GM10266 (cell line): Measurements from ENCODE around the gene PLEK.
A peak's percentile ranks its signal among the peaks of the same experiment; 100 is the strongest.

Experiments
- DNase-seq: peaks from one replicate; pipeline ENCODE4 v3.0.0; 2012; ENCODE audit errors: extremely low spot score
- CTCF ChIP-seq: IDR thresholded peaks from 2 replicates; pipeline ENCODE4 v1.5.1; 2012; ENCODE audit warnings: mild to moderate bottlenecking, low read depth; ENCODE audit not compliant: control insufficient read depth, insufficient read depth; ENCODE audit errors: missing control alignments

Gene PLEK

DNA sequence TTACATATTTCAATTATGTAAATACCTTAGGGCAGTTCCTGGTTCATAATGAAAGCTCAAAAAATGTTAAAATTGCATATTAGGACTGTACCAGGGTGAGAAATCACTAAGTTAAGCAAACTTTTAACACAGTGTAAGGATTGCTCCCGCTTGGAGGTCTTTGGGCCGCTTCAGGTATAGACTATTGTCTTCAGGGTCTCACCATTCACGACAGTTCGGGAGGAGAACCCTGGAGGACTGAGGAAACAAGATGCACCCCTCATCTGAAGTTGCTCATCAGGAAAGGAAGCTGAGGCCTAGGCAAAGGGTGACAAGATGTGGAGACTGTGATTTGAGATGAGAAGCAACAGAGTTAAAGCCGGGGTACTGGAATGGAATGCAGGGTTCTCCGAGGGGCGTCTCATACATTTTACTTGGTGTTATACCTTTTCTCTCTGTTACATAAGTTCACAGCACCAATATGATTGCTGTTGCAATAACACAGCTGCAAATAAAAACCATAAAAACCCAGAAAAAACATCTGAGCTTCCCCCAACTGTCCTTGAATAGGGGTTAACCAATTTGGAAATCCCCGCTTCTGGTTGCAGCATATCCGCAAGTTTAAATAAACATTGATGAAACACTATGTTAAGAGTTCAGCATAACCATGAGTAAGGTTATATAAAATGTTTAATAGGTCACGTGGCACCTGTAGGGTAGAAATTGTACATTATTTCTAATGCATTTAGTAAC, 61.9 kb downstream of the PLEK start:
- no peak for TF ChIP-seq CTCF
- DNase-seq, result peak; percentile 33

GRCh38 chr2:68428126-68428525, 63.0 kb downstream of the PLEK start:
- no peak for DNase-seq
- TF ChIP-seq CTCF, result no peak

GRCh38 chr2:68428746-68429145, 63.7 kb downstream of the PLEK start:
- DNase-seq, result no peak
- no peak for TF ChIP-seq CTCF

DNA sequence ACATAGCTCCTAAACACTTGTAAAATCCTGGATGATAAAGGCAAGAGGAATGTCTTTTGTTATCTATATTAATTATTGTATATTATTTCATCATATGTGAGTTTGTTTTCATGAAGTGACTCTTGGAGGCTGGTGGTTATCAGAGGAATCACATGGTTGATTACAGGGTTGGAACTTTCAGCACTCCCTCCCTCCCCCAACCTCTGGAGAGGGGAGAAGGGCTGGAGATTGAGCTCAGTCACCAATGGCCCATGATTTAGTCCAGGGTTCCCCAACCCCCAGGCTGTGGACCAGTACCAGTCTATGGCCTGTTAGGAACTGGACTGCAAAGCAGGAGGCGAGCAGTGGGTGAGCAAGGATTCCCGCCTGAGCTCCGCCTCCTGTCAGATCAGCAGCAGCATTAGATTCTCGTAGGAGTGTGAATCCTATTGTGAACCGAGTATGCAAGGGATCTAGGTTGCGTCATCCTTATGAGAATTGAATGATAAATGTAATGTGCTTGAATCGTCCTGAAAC, 64.3 kb downstream of the PLEK start:
- TF ChIP-seq CTCF, result no peak
- DNase-seq, result no peak

DNA sequence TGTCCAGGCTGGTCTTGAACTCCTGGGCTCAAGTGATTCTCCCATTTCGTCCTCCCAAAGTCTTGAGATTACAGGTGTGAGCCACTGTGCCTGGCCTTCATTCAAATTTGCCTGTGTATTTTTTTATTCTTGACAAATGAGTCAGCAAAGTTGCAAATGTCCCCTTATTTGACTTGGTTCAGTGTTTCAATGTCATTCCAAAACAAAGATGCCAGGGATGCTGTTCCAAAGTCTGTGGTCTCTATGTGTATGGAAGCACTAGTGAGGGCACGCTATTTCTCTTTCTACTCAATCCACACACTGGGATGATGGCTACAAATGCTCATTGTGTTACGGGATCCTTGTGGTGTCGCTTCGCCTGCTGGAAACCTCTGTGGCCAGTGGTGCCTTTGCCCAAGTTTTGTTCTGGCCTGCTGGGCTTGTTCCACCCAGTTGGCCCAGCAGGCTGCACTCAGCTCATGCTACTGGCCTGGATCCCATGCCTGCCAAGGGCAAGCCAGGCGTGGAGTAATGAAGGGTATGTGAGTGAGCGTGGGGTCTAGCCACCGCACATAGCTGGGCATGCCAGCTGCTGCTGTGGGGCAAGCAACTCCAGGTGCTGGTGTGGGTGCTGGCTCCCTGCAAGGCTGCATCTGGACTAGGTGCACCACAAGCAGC, 66.4 kb downstream of the PLEK start:
- DNase-seq, result no peak
- TF ChIP-seq CTCF, result no peak

DNA sequence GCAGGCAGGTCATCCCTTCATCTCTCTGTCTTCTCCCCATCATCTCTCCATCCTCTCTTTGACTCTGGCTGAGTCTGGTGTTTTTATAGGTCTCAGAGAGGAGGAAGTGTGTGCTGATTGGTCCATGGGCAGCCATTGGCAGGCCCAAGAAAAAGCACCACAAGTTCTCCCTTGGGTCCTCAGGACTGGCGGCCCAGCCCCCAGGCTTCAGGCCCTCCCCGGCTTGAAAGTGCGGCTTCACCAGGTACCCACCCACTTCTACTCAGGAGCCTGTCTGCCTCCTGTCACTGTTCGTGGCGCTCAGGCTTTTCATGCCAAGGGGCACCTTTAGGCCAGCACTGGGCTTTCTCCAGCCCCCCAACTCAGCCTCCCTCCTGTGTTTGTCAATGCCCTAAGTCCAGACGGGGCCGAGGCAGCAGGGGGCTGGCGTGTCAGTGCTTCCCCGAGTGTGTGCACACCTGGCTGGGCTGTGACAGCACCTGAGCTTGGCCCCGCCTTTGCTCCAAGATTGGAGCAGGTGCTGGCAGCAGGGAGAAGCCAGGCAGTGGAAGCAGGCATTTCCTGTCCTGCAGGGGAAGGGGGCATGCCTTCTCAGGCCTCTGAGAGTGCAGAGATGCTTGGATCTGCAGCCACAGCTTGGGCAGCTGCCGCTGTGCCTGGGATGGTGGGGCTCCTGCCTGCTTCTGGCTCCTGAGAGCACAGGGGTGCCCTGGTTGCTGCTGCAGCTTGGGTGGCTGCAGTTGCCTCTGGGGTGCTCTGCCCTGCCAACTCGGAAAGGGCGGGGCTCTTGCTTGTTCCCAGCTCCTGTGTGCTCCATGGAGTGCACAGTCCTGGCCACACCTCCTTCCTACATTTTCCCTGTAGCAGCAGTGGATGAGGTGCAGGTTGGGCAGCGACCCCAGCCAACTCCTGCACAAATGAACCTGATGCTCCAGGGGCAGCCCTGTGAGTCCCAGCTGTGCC, 67.9 kb downstream of the PLEK start:
- DNase-seq, result no peak
- TF ChIP-seq CTCF, result no peak
